Measurements from ENCODE around the gene NPIPA5.
A peak's percentile ranks its signal among the peaks of the same experiment; 100 is the strongest.
"Not testable (repeated sequence)": the region's sequence is repeated elsewhere in the genome, so short reads cannot be mapped to it uniquely, and the experiment has no call there.

NPIPA5 gene

GRCh38 chr16:15378194-15378593, at the start of gene NPIPA5:
TSS of gene NPIPA5 (minus strand) at chr16:15378294. CDS start at chr16:15378294, 0 bp downstream.
- DNase-seq: not testable (repeated sequence)

DNA sequence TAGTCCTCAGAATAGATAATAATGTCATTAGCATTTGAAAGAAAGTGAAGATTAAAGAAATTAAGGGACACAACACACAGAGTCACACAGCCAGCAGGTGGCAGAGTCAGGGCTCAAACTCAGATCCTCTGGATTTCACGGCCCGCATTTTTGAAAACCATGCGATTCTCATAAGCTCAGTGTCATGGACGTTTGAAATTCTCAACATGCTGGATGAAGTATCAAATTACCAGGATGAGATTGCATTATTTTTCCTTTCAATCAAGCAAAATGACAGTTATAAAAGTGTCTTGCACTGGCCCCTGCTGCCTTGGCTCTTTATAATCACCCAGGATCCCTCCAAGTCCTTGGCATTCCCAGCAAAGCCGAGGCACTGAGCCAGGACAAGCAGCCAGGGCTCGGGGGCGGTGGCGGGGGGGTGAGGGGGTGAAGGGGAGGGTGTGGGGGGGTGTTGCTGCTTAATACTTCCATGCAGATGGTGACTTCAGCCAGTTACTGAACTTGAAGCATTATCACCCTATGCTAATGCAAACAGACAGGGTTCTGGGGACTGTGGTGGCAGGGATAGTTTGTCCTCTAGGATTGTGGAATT, 49.6 kb upstream of the NPIPA5 start:
- DNase-seq: peak; percentile 71

DNA sequence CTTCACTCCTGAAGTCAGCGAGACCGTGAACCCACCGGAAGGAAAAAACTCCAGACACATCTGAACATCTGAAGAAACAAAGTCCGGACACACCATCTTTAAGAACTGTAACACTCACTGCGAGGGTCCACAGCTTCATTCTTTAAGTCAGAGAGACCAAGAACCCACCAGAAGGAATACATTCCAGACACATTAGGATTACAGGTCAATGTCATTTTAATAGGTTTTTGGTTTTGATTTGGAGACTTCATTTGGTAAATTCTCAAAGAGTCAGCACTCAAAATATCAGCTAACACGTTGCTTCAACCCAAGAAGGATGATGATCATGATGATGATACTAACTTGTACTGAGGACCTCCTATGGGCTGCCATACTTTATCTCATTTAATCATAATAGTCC, 48.7 kb upstream of the NPIPA5 start:
- DNase-seq: no peak

- DNase-seq: no peak
Measured at GRCh38 chr16:15425861-15426260, 47.8 kb upstream of the NPIPA5 start.

- DNase-seq: no peak
Measured at GRCh38 chr16:15422222-15422621, 44.1 kb upstream of the NPIPA5 start.

DNA sequence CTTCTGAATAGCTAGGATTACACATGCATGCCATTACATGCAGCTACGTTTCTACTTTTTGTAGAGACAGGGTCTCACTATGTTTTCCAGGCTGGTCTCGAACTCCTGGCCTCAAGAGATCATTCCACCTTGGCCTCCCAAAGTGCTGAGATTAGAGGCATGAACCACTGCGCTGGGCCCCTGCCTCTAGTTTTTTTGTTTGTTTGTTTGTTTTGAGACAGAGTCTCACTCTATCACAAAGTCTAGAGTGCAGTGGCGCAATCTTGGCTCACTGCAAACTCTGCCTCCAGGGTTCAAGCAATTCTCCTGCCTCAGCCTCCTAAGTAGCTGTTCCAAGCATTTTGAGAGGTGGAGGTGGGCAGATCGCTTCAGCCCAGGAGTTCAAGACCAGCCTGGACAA, 43.6 kb upstream of the NPIPA5 start:
- DNase-seq: not testable (repeated sequence)

GRCh38 chr16:15418206-15418605, 40.1 kb upstream of the NPIPA5 start:
- DNase-seq: no peak

GRCh38 chr16:15417197-15417596, 39.1 kb upstream of the NPIPA5 start:
- DNase-seq: no peak

DNA sequence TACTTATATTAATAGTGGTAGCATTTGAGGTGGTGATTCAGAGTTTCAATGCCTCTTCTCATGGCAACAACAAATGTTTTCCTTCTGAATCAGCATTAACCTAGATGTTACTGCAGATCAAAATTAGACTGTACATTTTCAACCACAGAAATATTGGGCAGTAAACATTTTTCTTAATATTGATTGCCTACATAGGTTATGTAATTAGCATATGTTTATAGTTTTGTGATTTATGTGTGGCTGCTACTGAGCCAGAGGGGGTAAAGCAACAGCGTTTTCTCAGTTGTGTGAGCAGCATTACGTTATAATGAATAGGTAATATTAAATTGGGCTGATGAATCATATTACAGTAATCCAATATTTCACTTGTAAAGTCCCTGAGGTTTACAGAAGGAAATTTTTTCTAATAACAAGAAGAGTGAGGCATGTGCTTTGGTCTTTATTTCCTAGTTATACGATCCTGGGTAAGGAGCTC, 37.5 kb upstream of the NPIPA5 start:
- no peak for DNase-seq

- DNase-seq: not testable (repeated sequence)
Measured at GRCh38 chr16:15409476-15409875, 31.4 kb upstream of the NPIPA5 start.

DNA sequence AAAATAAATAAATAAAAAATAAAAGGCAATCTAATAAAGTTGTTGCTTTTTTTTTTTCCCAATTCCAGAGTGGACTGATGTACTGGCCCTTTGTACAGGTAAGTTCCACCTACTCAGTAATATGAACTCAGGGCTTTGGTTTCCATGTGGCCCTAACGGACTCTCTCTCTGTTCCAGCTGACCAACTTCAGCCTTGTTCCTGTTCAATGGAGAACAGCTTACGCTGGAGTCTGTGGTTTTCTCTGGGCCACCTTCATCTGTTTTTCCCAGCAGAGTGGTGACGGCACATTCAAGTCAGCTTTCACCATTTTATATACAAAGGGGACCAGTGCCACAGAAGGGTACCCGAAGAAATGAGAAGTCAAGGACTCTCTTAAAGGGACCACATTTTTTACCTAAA, 29.7 kb upstream of the NPIPA5 start:
- DNase-seq: not testable (repeated sequence)

DNA sequence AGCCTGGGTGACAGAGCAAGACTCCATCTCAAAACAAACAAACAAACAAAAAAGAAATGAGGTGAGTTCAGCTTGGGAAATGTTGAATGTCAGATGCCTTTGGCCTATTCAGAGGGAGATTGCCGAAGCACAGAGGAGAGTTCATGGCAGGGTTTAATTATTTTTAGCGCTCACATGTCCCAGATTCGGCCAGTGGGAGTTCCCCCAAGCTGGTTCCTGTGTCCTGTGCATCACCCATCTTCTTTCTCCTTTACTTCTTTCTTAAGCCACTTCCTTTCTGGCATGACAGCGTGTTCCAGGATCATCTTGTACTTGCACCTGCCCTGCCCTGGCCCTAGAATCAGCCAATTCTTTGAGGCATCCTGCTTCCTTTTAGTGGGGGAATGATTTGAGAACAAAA, 26.7 kb upstream of the NPIPA5 start:
- no peak for DNase-seq

DNA sequence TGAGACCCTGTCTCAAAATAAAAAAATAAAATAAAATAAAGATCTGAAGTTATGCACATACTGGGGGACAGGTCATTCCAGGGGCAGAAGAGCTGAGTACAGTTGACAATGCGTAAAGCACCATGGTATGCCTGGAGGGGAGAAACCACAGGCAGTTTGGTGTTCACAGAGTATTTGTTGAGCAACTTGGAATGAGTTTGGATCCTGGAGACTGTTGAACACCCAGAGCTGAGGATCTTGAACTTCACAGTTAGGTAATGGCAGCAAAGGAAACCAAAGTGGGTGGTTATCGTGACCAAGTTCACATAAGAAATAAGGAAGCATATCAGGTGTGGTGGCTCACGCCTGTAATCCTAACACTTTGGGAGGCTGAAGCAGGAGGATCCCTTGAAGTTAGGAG, 26.0 kb upstream of the NPIPA5 start:
- not testable (repeated sequence) for DNase-seq

DNA sequence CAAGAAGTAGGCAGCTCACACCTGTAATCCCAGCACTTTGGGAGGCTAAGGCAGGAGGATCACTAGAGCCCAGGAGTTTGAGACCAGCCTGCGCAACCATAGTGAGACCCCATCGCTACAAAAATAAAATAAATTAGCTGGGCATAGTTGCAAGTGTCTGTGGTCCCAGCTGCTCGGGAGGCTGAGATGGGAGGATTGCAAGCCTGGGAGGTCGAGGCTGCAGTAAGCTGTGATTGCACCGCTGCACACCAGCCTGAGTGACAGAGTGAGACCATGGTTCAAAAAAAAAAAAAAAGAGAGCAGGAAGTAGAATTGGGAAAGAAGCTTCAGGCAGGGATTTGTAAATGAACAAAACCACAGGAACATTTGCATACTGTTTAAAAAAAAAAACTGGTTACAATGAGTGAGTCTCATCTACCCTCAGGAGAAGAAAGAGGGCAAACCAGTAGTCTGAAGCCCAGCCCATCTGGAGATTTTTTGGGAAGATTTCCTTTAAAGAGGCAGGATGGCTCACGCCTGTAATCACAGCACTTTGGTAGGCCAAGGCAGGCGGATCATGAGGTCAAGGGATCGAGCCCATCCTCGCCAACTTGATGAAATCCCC, 25.4 kb upstream of the NPIPA5 start:
- no peak for DNase-seq

GRCh38 chr16:15401972-15402371, 23.9 kb upstream of the NPIPA5 start:
- no peak for DNase-seq

DNA sequence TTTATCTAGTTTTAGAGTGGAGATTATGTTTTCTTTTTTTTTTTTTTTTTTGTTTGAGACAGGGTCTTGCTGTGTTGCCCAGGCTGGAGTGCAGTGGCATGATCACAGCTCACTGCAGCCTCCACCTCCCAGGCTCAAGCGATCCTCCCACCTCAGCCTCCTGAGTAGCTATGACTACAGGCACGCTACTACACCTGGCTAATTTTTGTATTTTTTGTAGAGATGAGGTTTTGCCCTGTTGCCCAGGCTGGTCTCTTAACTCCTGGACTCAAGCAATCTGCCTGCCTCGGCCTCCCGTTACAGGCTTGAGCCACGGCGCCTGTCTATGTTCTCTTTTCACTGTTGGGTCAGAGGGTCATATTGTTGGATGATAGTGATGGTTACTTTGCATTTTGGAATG, 22.2 kb upstream of the NPIPA5 start:
- DNase-seq: not testable (repeated sequence)

DNA sequence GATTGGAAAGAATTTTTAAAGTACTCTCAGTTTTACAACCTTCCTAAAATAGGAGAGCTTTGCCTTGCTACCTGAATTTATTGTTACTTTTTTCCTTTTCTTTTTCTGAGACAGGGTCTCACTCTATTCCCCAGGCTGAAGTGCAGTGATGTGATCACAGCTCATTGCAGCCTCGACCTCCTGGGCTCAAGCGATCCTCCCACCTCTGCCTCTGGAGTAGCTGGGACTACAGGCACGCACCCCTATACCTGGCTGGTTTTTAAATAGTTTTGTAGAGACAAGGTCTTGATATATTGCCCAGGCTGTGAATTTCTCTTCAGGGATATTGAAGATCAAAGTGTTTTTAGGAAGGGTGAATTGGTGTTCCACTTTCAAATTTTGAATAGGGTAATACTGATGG, 21.2 kb upstream of the NPIPA5 start:
- DNase-seq: no peak

DNA sequence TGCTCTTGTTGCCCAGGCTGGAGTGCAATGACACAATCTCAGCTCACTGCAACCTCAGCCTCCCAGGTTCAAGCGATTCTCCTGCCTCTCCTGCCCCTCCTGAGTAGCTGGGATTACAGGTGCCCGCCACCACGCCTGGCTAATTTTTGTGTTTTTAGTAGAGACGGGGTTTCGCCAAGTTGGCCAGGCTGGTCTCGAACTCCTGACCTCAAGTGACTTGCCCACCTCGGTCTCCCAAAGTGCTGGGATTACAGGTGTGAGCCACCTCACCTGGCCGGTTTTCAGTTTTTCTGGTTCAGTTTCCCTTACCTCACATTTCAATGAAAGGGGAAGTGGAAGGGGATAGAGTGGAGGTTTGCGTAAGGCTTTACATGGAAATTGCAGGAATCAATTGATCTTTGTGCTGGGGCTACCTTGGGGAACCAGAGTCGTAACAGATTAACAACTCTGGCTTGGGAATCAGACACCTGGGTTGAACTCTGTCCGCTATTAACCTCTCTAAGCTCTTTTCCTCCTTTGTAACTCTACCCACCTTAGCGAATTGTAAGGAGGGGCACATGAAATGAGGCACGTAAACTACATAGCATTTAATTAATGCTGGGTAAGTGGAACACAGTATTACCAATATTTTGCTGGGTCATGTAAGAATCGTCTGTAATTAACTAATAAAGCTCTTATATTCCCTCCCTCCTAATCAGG, 20.7 kb upstream of the NPIPA5 start:
- no peak for DNase-seq

GRCh38 chr16:15396948-15397594, 19.0 kb upstream of the NPIPA5 start:
- DNase-seq: no peak

GRCh38 chr16:15396509-15396829, 18.4 kb upstream of the NPIPA5 start:
- not testable (repeated sequence) for DNase-seq

DNA sequence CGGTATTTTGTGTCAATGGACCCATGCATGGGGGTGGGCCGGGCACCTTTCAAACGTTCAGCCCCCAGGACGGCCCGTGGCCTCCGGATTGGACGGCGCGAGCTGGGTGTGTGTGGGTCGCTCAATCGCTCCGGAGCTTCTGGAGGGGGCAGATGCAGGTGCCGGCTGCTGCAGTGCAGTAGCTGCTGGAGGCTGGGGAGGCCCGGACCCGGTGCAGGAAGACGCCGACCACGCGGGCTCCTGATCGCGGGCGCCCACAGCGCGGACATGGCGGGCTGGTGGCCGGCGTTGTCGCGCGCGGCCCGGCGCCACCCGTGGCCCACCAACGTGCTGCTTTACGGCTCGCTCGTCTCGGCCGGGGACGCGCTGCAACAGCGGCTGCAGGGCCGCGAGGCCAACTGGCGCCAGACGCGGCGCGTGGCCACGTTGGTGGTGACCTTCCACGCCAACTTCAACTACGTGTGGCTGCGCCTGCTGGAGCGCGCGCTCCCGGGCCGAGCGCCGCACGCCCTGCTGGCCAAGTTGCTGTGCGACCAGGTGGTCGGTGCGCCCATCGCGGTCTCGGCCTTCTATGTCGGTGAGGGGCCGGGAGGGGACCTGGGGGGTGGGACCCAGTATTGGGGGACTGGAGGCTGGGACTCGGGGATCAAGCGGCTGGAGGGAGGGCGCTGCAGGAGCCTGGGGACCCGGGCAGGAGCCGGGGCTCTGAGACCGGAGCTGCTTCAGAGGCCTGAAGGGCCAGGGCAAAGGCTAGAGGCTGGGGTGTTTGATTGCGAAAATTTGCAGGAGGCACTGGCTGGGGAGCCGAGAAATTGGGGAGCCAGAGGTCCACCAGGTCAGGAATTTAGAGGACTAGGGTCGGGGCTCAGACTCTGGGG, 17.8 kb upstream of the NPIPA5 start, which contains the start of gene MPV17L:
Gene MPV17L (plus strand): TSS at position 124 of the 878 bp plus-strand sequence. CDS start 144 bp downstream, at position 268.
- DNase-seq: not testable (repeated sequence)

DNA sequence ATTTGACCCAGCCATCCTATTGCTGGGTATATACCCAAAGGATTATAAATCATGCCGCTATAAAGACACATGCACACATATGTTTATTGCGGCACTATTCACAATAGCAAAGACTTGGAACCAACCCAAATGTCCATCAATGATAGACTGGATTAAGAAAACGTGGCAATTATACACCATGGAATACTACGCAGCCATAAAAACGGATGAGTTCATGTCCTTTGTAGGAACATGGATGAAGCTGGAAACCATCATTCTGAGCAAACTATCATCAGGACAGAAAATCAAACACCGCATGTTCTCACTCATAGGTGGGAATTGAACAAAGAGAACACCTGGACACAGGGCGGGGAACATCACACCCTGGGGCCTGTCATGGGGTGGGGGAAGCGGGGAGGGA, 14.9 kb upstream of the NPIPA5 start:
- DNase-seq: not testable (repeated sequence)

- not testable (repeated sequence) for DNase-seq
Measured at GRCh38 chr16:15389916-15390315, 11.8 kb upstream of the NPIPA5 start.
